HG02884 (cell line): ENCODE measurements around the gene CNTN5.
"Not testable (repeated sequence)": the region's sequence is repeated elsewhere in the genome, so short reads cannot be mapped to it uniquely, and the experiment has no call there.

Source experiments
- ATAC-seq: cut with Tn5 transposase; IDR thresholded peaks from one replicate; pipeline ENCODE4 v1.9.1; 2021; ENCODE audit warnings: mild to moderate bottlenecking, moderate library complexity; ENCODE audit not compliant: unreplicated experiment

CNTN5 gene

GRCh38 chr11:99268886-99269285 lies 248.1 kb downstream of the CNTN5 start:
- no peak for ATAC-seq

DNA sequence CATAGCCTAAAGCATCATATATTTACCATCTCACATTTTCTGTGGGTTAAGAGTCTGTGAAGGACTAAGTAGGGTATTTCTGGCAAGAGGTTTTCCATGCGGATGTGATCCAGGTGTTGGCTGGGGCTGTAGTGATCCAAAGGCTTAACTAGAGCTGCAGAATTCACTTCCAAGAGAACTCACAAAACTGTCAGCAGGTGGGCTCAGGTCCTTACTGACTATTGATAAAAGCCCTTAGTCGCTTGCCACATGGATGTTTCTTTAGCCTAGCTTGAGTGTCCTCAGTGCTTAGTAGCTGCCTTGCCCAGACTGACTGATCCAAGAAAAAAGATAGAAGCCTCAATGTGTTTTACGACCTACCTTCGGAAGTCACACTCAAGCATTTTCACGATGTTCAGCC lies 250.8 kb downstream of the CNTN5 start:
- ATAC-seq = no peak

GRCh38 chr11:99275521-99275920 lies 254.8 kb downstream of the CNTN5 start:
- no peak for ATAC-seq

DNA sequence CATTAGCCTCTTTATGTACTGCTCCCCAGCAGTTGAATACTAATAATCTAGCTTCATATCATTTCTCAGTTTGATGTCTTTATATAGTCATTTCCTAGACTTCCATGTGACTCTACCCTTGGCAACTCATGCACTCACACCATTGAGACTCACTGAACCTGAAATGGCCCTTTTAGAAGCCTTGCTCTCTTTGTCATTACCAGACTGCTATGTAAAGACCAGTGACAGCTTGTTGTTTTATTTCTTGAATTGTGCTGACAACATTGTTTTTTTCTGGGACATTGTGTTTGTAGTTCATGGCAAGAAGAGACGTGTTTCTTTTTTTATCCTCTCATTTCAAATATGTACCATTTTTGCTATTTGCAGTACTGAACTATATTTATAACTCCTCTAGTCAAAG lies 256.5 kb downstream of the CNTN5 start:
- ATAC-seq = no peak

DNA sequence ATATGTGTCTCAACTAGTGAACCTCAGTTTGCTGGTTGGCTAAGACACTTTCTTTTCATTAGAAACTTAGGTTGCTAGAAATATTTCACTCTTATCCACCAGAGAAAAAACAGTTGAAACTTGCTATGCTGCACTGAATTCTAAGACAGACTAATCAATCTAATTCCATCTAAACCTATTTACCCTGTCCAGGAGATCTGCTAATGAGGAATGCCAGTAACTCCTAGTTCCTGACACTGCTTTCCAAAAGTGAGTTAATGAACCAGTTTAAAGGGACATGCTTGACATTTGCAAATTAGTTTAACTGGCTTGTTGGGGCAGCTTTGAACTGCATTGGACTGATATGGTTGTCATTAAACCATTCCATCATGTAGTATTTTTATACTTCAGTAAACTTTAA lies 258.5 kb downstream of the CNTN5 start:
- ATAC-seq = no peak

DNA sequence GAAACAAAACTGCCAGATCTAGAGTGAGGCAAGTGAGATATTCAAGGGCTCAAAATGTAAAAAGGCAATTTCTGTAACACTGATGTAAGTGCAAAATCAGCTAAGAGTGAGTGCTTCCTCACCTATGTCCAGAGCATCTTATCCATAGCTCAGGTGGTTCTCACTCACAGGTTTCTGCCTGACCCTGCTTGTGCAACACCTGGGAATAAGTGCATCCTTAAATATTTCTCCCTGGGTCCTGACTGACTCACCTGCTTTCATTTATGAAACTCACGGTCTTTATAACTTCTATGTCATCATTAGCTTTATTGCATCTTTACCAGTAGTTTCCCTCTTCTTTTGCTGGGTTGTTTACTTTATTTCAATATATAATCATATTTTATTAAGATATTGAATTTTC lies 260.6 kb downstream of the CNTN5 start:
- ATAC-seq = no peak

DNA sequence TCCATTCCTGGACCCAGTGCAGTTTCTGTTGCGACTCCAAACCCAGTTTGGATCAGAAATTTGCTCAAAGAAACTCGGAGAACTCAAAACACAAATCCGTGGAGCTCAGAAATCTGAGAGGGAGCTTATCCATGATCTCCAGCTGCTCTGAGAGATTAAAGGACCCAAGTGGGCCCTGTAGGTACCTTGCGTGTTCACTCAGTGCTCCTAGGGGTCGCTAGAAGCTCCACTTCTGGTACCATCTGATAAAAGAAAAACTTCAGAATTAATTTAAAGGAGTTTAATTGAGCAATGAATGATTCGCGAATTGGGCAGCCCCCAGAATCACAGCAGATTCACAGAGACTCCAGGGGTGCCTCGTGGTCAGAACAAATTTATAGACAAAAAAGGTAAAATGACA lies 277.2 kb downstream of the CNTN5 start:
- ATAC-seq = not testable (repeated sequence)

- ATAC-seq = no peak
These were observed 286.9 kb downstream of the CNTN5 start for GRCh38 chr11:99307510-99308088.

GRCh38 chr11:99311870-99312269 lies 291.1 kb downstream of the CNTN5 start:
- ATAC-seq = no peak

DNA sequence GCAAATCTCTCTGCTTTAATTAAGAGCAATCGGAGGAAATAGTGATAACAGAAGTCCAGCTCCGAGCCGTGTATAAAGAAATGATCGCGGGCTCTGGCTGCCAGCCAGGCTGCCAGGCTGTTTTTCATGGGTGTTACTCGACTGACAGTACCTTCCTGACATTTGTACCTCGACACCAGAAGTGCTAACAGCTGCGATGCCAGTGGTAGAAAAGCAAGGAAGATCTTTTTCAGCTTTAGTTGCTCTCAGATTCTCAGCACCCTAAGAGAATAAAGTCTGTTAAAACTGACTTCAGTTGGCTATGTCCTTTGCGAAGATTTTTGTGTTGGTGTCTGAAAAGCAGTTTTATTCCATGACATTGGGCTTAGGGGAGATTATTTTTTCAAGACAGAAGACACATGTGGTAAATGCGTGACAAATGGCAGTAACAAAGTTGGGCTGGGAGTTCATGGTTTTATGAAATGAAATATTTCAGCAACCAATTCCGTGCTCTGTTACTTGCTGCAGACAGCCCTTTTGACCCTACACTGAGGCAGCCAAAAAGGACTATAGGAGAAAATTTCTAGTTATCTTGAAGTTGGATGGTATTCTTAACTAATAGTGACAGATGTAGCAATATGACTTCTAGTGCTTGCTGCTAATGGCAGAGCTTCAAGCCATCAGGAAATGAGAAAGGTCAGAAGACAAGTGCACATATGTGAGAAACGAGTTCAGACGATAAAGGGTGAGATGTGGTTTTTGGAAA lies 296.2 kb downstream of the CNTN5 start:
- no peak for ATAC-seq

DNA sequence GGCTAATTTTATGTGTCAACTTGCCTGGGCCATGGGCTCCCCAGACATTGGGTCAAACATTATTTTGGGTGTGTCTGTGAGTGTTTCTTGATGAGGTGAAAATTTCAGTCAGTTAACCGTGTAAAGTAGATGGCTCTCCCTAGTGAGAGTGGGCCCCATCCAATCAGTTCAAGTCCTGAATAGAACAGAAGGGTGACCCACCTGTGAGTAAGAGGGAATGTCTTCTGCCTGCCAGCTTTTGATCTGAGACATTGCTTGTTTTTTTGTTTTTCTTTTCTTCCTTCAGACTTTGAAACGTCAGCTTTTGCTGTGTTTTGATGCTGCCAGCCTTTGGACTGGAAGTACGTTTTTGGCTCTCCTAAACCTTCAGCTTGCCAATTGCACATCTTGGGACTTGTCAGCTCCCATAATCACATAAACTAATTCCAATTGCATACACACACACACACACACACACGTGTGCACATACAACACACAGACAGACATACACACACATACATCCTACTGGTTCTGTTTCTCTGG lies 300.1 kb downstream of the CNTN5 start:
- no peak for ATAC-seq

DNA sequence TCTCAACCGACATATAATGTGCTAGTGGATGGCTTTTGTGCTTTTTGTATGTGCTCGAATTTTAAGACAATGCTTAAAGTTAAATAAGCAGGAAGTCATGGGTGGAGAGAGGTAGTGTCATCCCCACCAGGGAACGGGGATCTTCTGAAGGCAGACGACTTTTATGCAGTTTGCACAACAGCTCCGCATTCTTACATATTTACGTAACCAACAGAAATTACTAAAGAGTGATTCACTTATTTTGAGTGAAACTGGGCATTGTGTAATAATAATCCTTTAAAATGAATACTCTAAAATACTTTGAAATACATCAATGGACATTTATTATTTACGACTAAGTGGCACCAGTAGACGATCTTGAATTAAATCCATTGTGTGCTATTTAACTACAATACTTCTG lies 305.1 kb downstream of the CNTN5 start:
- no peak for ATAC-seq

- no peak for ATAC-seq
These were observed 306.3 kb downstream of the CNTN5 start for GRCh38 chr11:99327066-99327465.

DNA sequence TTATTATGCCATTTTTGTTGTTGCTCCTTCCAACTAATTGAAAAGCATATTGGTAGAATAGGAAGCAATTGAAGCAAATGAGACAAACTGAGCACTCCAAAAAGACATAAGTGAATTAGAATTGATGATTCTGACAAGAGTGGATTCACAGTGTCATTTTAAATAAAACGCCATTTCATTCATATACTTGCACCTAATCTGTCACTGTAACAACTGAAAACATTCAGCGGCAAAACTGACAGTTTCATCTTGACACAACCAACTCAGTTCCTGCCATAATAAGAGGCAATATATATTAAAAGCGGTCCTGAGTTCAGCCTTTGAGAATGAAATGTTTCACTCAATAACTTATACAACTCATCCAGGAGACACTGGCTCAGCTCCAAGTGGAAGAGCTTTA lies 306.8 kb downstream of the CNTN5 start:
- ATAC-seq = no peak

DNA sequence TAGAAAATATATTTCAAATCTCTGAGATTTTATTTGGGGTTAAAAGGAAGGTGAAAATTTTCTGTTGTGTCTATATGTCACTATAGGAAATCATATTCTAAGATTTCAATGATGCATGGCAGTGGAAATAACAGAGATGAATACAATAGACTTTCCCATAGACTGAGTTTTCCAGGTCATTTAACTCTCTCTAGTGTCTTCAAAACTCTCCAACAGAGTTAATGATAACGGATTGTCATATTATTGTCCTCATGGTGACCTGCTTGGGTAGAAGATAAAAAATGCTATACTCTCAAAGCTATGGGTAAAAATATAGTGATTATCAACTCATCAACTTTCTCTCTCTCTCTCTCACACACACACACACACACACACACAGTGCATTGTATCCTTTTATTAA lies 312.9 kb downstream of the CNTN5 start:
- ATAC-seq = no peak

- no peak for ATAC-seq
These were observed 322.4 kb downstream of the CNTN5 start for GRCh38 chr11:99343117-99343516.

DNA sequence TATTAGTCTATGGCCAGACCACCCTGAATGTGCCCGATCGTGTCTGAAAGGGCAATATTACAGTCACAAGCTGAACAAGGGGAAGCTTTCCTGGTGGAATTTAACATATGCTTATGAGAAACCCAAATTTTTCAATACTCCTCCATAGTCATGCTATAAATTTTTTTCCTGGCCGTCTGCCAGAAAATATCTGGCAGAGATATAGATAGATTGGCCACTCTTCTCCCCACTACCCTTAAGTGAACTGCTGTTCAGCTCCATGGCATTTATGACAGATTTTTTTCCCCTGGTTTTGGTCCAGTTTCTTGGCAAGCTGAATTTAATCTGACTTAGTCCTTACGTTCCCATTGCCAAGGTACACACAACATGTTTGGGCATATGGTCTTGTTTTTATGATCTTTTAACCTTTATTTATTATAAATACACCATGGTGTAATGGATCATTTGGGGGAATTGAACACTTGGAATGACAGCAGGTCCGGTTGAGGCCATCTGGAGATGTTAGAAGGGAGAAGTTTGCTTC lies 328.5 kb downstream of the CNTN5 start:
- ATAC-seq = no peak

- ATAC-seq = no peak
These were observed 330.9 kb downstream of the CNTN5 start for GRCh38 chr11:99351624-99352023.

GRCh38 chr11:99352642-99353041 lies 331.9 kb downstream of the CNTN5 start:
- no peak for ATAC-seq

GRCh38 chr11:99366546-99366945 lies 345.8 kb downstream of the CNTN5 start:
- ATAC-seq = no peak

DNA sequence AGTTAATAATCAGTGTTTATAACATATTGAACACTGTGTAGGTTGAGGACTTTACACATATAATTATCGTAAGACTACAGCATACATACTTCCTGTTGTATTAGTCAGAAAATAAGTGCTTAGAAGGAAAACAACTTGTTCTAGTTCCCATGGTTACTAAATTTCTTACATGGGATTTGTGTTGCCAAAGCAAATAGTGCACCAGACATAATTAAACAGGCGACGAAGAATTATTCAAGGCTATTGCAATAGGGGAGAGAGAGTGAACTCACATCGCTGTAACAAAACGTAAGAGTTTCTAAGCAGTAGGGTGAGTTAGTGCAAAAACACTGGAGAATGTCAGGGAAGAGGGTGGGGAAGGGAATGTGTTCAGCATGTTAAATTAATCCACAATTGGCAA lies 347.8 kb downstream of the CNTN5 start:
- ATAC-seq = no peak

DNA sequence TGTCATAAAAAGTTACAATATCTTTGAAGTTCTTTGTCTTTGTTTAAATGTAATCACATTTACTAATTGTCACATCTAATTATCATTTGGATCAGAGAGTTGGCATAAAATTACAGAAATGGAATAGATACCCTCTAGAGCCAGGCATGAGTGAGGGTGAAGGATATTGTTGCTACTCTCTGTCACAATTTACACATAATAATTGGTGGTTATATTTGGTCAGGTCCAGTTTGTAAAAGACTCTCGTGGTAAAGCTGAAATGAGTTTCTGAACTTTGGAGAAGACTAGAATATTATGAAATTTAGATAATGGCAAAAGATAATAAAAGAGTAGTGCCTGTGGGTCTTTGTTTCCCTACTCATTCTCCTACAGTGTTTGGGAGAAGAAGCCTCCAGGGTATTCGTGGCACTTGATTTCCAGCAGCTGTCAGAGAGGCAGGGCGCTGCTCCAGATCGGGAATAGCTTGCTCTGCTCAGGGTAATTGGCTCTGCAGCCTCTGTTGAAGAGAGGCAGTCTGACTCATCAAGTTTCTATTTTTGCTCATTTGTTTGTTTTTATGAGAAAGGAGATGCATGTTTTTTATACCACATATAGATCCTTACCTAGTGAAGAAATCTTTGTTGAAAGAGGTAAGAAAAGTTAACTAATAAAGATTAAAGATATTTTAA lies 349.9 kb downstream of the CNTN5 start:
- no peak for ATAC-seq
